ENCODE results near the gene NOL8. TPM values are rescaled to one million over a fixed set of nuclear protein-coding genes. Genes with fewer than 3 reads are reported as not detected.

NOL8 gene
- total RNA-seq, 1 experiment from 2014 or later = 30.6 TPM

GRCh38 chr9:92359394-92359995, 34.3 kb upstream of the NOL8 start:
- Histone ChIP-seq H3K27me3 (ENCODE audit: control insufficient read depth, insufficient read depth, low read length) (no peaks in the 10 kb centered on the region), H3K36me3 (ENCODE audit: control insufficient read depth, insufficient read depth, low read length) (no peaks in the 10 kb centered on the region), H3K4me3 (ENCODE audit: low read depth in 2 of 2, low read length in 2 of 2) (no peak overlapping the region), H3K4me1 (ENCODE audit: control insufficient read depth, insufficient read depth, low read length) (no peaks in the 10 kb centered on the region), H3K9me3 (ENCODE audit: control insufficient read depth, insufficient read depth, low read depth, low read length) (no peaks in the 10 kb centered on the region), H3K27ac (ENCODE audit: low read length) (no peak overlapping the region)
- ATAC-seq (no peak), DNase-seq (ENCODE audit: low read depth, low spot score) (no peak)
- TF ChIP-seq CTCF (IDR thresholded peaks at IDR 0.05) (no peak), POLR2AphosphoS5 (IDR thresholded peaks at IDR 0.05; ENCODE audit: low read depth, low read length) (no peak), REST (IDR thresholded peaks at IDR 0.05; ENCODE audit: insufficient read depth in 1 of 2, low read depth in 2 of 2, low read length in 1 of 2) (no peak), TCF7L2 (IDR thresholded peaks at IDR 0.05; ENCODE audit: low read depth, low read length) (no peak), SIN3A (IDR thresholded peaks at IDR 0.05; ENCODE audit: borderline replicate concordance, insufficient read depth, low read depth, low read length) (no peak)
- intact Hi-C loops (cut with micrococcal nuclease; ENCODE audit: unreplicated experiment) = no loop called here
- no TSS peak for BruUV-seq (replicated peaks)
- POLR2A ChIA-PET = no interaction called here
- CTCF ChIA-PET = no interaction called here
- in situ Hi-C loops (cut with HindIII; ENCODE audit: low pct_unique_long_range_greater_than_20kb, low sequenced_read_pairs) = no loop called here

GRCh38 chr9:92353051-92353450, 27.9 kb upstream of the NOL8 start:
- in situ Hi-C loops (cut with HindIII; ENCODE audit: low pct_unique_long_range_greater_than_20kb, low sequenced_read_pairs) (no loop called here), intact Hi-C loops (cut with micrococcal nuclease; ENCODE audit: unreplicated experiment) (no loop called here)
- H3K27ac ChIP-seq (ENCODE audit: low read length) = no peak overlapping the region
- no peaks in the 10 kb centered on the region for H3K36me3 ChIP-seq (ENCODE audit: control insufficient read depth, insufficient read depth, low read length)
- H3K4me3 ChIP-seq (ENCODE audit: low read depth in 2 of 2, low read length in 2 of 2) = no peak overlapping the region
- no peaks in the 10 kb centered on the region for H3K4me1 ChIP-seq (ENCODE audit: control insufficient read depth, insufficient read depth, low read length)
- no peak for TF ChIP-seq REST (IDR thresholded peaks at IDR 0.05; ENCODE audit: insufficient read depth in 1 of 2, low read depth in 2 of 2, low read length in 1 of 2)
- TF ChIP-seq TCF7L2 (IDR thresholded peaks at IDR 0.05; ENCODE audit: low read depth, low read length) = no peak
- no peak for TF ChIP-seq CTCF (IDR thresholded peaks at IDR 0.05)
- no peak for TF ChIP-seq SIN3A (IDR thresholded peaks at IDR 0.05; ENCODE audit: borderline replicate concordance, insufficient read depth, low read depth, low read length)
- TF ChIP-seq POLR2AphosphoS5 (IDR thresholded peaks at IDR 0.05; ENCODE audit: low read depth, low read length) = no peak
- H3K9me3 ChIP-seq (ENCODE audit: control insufficient read depth, insufficient read depth, low read depth, low read length) = no peaks in the 10 kb centered on the region
- BruUV-seq (replicated peaks) = no TSS peak
- no peak for DNase-seq (ENCODE audit: low read depth, low spot score)
- ChIA-PET CTCF (no interaction called here), POLR2A (no interaction called here)
- no peaks in the 10 kb centered on the region for H3K27me3 ChIP-seq (ENCODE audit: control insufficient read depth, insufficient read depth, low read length)
- no peak for ATAC-seq

All from Panc1 (cell line).